HL-60 (cell line): ENCODE results near the gene INPP4B.

ENCODE experiments used
- GABPA ChIP-seq: IDR thresholded peaks from 2 replicates; pipeline ENCODE4 v1.6.1; 2012; ENCODE audit warnings: low read depth
- POLR2AphosphoS5 ChIP-seq: IDR thresholded peaks from 2 replicates; pipeline ENCODE4 v1.6.1; 2012; ENCODE audit warnings: low read depth
- SPI1 ChIP-seq: IDR thresholded peaks from 2 replicates; pipeline ENCODE4 v1.6.1; 2012; ENCODE audit warnings: low read depth, mild to moderate bottlenecking, borderline replicate concordance
- TF ChIP-seq, protein P1 (sequence below): IDR thresholded peaks from one replicate; pipeline ENCODE4 v1.5.1; 2011; ENCODE audit warnings: low read length, control low read depth, inconsistent platforms; ENCODE audit not compliant: insufficient read depth
- TF ChIP-seq, protein P2 (sequence below): IDR thresholded peaks from 2 replicates; pipeline ENCODE4 v1.6.1; 2012; ENCODE audit warnings: low read depth; ENCODE audit not compliant: insufficient replicate concordance

DNA sequence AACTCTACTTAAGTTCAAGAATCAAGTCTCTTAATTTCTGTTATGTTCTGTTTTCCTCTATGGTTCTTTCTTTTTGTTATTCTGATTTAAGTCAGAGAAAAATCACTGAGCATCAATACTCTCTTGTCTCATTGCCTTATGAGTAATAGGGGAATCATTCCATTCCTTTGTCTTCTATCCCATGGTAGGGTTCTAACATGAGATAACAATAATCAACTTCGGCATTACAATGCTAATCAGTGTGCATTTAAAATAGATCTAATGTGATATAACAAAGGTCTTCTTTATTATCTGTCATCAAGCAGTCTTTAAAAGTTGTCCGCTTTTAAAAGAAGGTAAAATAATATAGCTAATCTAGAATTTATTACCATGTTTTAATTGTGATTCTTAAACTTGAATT lies 762.8 kb downstream of the INPP4B start:
- TF ChIP-seq, protein P1, sequence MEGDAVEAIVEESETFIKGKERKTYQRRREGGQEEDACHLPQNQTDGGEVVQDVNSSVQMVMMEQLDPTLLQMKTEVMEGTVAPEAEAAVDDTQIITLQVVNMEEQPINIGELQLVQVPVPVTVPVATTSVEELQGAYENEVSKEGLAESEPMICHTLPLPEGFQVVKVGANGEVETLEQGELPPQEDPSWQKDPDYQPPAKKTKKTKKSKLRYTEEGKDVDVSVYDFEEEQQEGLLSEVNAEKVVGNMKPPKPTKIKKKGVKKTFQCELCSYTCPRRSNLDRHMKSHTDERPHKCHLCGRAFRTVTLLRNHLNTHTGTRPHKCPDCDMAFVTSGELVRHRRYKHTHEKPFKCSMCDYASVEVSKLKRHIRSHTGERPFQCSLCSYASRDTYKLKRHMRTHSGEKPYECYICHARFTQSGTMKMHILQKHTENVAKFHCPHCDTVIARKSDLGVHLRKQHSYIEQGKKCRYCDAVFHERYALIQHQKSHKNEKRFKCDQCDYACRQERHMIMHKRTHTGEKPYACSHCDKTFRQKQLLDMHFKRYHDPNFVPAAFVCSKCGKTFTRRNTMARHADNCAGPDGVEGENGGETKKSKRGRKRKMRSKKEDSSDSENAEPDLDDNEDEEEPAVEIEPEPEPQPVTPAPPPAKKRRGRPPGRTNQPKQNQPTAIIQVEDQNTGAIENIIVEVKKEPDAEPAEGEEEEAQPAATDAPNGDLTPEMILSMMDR: no peak
- TF ChIP-seq GABPA (no peak), POLR2AphosphoS5 (no peak), SPI1 (no peak)
- TF ChIP-seq, protein P2, sequence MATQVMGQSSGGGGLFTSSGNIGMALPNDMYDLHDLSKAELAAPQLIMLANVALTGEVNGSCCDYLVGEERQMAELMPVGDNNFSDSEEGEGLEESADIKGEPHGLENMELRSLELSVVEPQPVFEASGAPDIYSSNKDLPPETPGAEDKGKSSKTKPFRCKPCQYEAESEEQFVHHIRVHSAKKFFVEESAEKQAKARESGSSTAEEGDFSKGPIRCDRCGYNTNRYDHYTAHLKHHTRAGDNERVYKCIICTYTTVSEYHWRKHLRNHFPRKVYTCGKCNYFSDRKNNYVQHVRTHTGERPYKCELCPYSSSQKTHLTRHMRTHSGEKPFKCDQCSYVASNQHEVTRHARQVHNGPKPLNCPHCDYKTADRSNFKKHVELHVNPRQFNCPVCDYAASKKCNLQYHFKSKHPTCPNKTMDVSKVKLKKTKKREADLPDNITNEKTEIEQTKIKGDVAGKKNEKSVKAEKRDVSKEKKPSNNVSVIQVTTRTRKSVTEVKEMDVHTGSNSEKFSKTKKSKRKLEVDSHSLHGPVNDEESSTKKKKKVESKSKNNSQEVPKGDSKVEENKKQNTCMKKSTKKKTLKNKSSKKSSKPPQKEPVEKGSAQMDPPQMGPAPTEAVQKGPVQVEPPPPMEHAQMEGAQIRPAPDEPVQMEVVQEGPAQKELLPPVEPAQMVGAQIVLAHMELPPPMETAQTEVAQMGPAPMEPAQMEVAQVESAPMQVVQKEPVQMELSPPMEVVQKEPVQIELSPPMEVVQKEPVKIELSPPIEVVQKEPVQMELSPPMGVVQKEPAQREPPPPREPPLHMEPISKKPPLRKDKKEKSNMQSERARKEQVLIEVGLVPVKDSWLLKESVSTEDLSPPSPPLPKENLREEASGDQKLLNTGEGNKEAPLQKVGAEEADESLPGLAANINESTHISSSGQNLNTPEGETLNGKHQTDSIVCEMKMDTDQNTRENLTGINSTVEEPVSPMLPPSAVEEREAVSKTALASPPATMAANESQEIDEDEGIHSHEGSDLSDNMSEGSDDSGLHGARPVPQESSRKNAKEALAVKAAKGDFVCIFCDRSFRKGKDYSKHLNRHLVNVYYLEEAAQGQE: no peak
